ENCODE results near the gene PLN.

- no peak for TF ChIP-seq TCF7 (IDR thresholded peaks at IDR 0.05; ENCODE audit: borderline replicate concordance)
- TF ChIP-seq JUND (IDR thresholded peaks at IDR 0.05; ENCODE audit: borderline replicate concordance, low read depth, low read length): no peak
- no peak for TF ChIP-seq JUND (tag; IDR thresholded peaks at IDR 0.05; ENCODE audit: borderline replicate concordance, low read depth, low read length)
- TF ChIP-seq ZNF551 (CRISPR knock-in tag; IDR thresholded peaks at IDR 0.05): no peak
Measured at GRCh38 chr6:118578617-118579016, 30.5 kb downstream of the PLN start.
